Cardiac muscle cell (in vitro differentiated cells and primary cell): ENCODE data around the gene WDR19. TPM values are rescaled to one million over a fixed set of nuclear protein-coding genes. Genes with fewer than 3 reads are reported as not detected.

Experiments used
- DNase-seq, 2 donors: peaks; one replicate each; pipeline versions ENCODE4 v3.0.0 to v3.0.0-alpha.2; 2010 to 2017; ENCODE audit warnings: low read depth in 1 of 2, low spot score in 1 of 2
- H3K27ac ChIP-seq: fragments of 200-600 bp; sonication (generic); 2 replicates; pipeline ENCODE4 v1.5.1; 2016
- H3K27me3 ChIP-seq: fragments of 200-600 bp; sonication (generic); 2 replicates; pipeline ENCODE4 v1.6.0; 2016; ENCODE audit warnings: control low read depth
- H3K36me3 ChIP-seq: fragments of 200-600 bp; sonication (generic); 2 replicates; pipeline ENCODE4 v1.5.1; 2016; ENCODE audit warnings: control low read depth
- H3K4me1 ChIP-seq: fragments of 200-600 bp; sonication (generic); 2 replicates; pipeline ENCODE4 v1.8.1; 2017; ENCODE audit warnings: low read depth, mild to moderate bottlenecking, mixed run types
- H3K4me3 ChIP-seq: fragments of 200-600 bp; sonication (generic); 2 replicates; pipeline ENCODE4 v1.5.1; 2016; ENCODE audit warnings: mild to moderate bottlenecking
- H3K9me3 ChIP-seq: fragments of 200-600 bp; sonication (generic); 2 replicates; pipeline ENCODE4 v1.5.1; 2017; ENCODE audit warnings: low read depth, mild to moderate bottlenecking, control low read depth
- CTCF ChIP-seq: IDR thresholded peaks from 2 replicates; pipeline ENCODE4 v1.5.1; 2012; ENCODE audit warnings: low read depth, mild to moderate bottlenecking, low read length
- polyA plus RNA-seq: library from polyadenylated mRNA; unstranded; fragments of >200 nt; fragmentation: Nextera tagmentation; extraction: Ambion mirVana; gene quantifications from 2 replicates; pipeline ENCODE4 v1.2.1, GENCODE V29; 2016
- total RNA-seq: library from RNA; depleted of rRNA; stranded (reverse); fragments of >200 nt; gene quantifications from 2 replicates; pipeline ENCODE4 v1.2.3, GENCODE V29; 2016

The WDR19 gene
- total and polyA plus RNA-seq, 2 experiments from 2014 or later, result 28.2 to 50.3 TPM

- Histone ChIP-seq H3K9me3 (no peaks in the 10 kb centered on the region), H3K4me3 (no peak overlapping the region), H3K4me1 (no peaks in the 10 kb centered on the region), H3K27ac (no peak overlapping the region), H3K27me3 (no peaks in the 10 kb centered on the region), H3K36me3 (peaks cover 14% of the 10 kb centered on the region)
- DNase-seq, result no peak
- no peak for TF ChIP-seq CTCF
These were observed 142.7 kb downstream of the WDR19 start for GRCh38 chr4:39324897-39325613.

GRCh38 chr4:39326468-39326977, 144.2 kb downstream of the WDR19 start:
- Histone ChIP-seq H3K4me3 (no peak overlapping the region), H3K36me3 (peaks cover 10% of the 10 kb centered on the region), H3K27me3 (no peaks in the 10 kb centered on the region), H3K27ac (no peak overlapping the region), H3K4me1 (no peaks in the 10 kb centered on the region), H3K9me3 (no peaks in the 10 kb centered on the region)
- DNase-seq, result no peak
- TF ChIP-seq CTCF, result no peak

- no peaks in the 10 kb centered on the region for H3K27me3 ChIP-seq
- H3K4me3 ChIP-seq, result no peak overlapping the region
- peaks cover 5% of the 10 kb centered on the region for H3K36me3 ChIP-seq
- H3K4me1 ChIP-seq, result no peaks in the 10 kb centered on the region
- no peak for DNase-seq
- H3K27ac ChIP-seq, result no peak overlapping the region
- no peaks in the 10 kb centered on the region for H3K9me3 ChIP-seq
- no peak for TF ChIP-seq CTCF
These were observed 148.0 kb downstream of the WDR19 start for GRCh38 chr4:39330353-39330752.

- Histone ChIP-seq H3K27me3 (no peaks in the 10 kb centered on the region), H3K4me3 (no peak overlapping the region), H3K27ac (no peak overlapping the region), H3K36me3 (peaks cover 5% of the 10 kb centered on the region), H3K4me1 (no peaks in the 10 kb centered on the region), H3K9me3 (no peaks in the 10 kb centered on the region)
- TF ChIP-seq CTCF, result no peak
- no peak for DNase-seq
These were observed 148.9 kb downstream of the WDR19 start for GRCh38 chr4:39331191-39331590.

Other genes starting within 250 kb of the WDR19 start
- gene TMEM156, start 150.1 kb upstream of the WDR19 start, total RNA-seq, result not detected in 2 replicates
- not detected in 2 replicates for gene TMEM156, start 150.1 kb upstream of the WDR19 start, polyA plus RNA-seq
- 17.3 and 27.7 TPM in 2 replicates for gene KLHL5, start 120.3 kb upstream of the WDR19 start, total RNA-seq
- gene KLHL5, start 120.3 kb upstream of the WDR19 start, polyA plus RNA-seq, result 20.7 and 27.4 TPM in 2 replicates
- 24.7 and 29.5 TPM in 2 replicates for gene RFC1, start 183.8 kb downstream of the WDR19 start, total RNA-seq
- 21.5 and 24.2 TPM in 2 replicates for gene RFC1, start 183.8 kb downstream of the WDR19 start, polyA plus RNA-seq
- gene KLB, start 224.4 kb downstream of the WDR19 start, total RNA-seq, result not detected in 2 replicates
- gene KLB, start 224.4 kb downstream of the WDR19 start, polyA plus RNA-seq, result 0.12 TPM in 1 of 2 replicates, not detected in the other